HFFc6 (cell line): ENCODE results near the gene GNA15. TPM values are rescaled to one million over a fixed set of nuclear protein-coding genes. Genes with fewer than 3 reads are reported as not detected.

Experiments used
- DNase-seq: peaks from one replicate; pipeline ENCODE4 v3.0.0-alpha.2; 2018
- H3K27ac Mint-ChIP-seq: 2 replicates; pipeline ENCODE4 v1.8.0; 2020; ENCODE audit warnings: mild to moderate bottlenecking, mixed read lengths
- H3K27me3 Mint-ChIP-seq: 2 replicates; pipeline ENCODE4 v1.8.0; 2021; ENCODE audit warnings: mild to moderate bottlenecking, moderate library complexity, mixed read lengths; ENCODE audit not compliant: insufficient read depth
- H3K36me3 Mint-ChIP-seq: 2 replicates; pipeline ENCODE4 v1.8.0; 2021; ENCODE audit warnings: low read depth, mixed read lengths
- H3K4me1 Mint-ChIP-seq: 2 replicates; pipeline ENCODE4 v1.8.0; 2020; ENCODE audit warnings: low read depth, mixed read lengths
- H3K4me3 Mint-ChIP-seq: 2 replicates; pipeline ENCODE4 v1.8.0; 2020; ENCODE audit warnings: mild to moderate bottlenecking, moderate library complexity, mixed read lengths
- H3K9me3 Mint-ChIP-seq: 2 replicates; pipeline ENCODE4 v1.8.0; 2020; ENCODE audit warnings: mild to moderate bottlenecking, mixed read lengths
- CTCF ChIP-seq: fragments of 200-600 bp; sonication (generic); IDR thresholded peaks from 2 replicates; pipeline ENCODE4 v1.5.0; 2021; ENCODE audit warnings: antibody characterized with exemption, mild to moderate bottlenecking
- total RNA-seq, 6 experiments: library from RNA; stranded (reverse); fragmentation: NEBNext Ultra II Directional; extraction: Animal tissue kit (Norgen Biotek cat#: 25700); gene quantifications; 2 replicates in 1 of 6; 3 replicates in 5 of 6; pipeline ENCODE4 v1.2.3, GENCODE V29; 2021

GNA15 gene
- total RNA-seq, 6 experiments from 2014 or later = not detected

GRCh38 chr19:3207461-3208242 lies 71.8 kb downstream of the GNA15 start:
- Mint-ChIP-seq H3K27ac (no peak overlapping the region), H3K4me1 (no peaks in the 10 kb centered on the region), H3K9me3 (no peaks in the 10 kb centered on the region), H3K4me3 (no peak overlapping the region), H3K36me3 (no peaks in the 10 kb centered on the region), H3K27me3 (peaks cover 4% of the 10 kb centered on the region)
- no peak for TF ChIP-seq CTCF
- DNase-seq = no peak

- no peaks in the 10 kb centered on the region for H3K9me3 Mint-ChIP-seq
- no peaks in the 10 kb centered on the region for H3K4me1 Mint-ChIP-seq
These were observed 72.7 kb downstream of the GNA15 start for GRCh38 chr19:3208317-3209207.

GRCh38 chr19:3210347-3211017 lies 74.6 kb downstream of the GNA15 start:
- peak; percentile 17 for DNase-seq
- H3K4me3 Mint-ChIP-seq = no peak overlapping the region
- peaks cover 5% of the 10 kb centered on the region for H3K27me3 Mint-ChIP-seq
- no peaks in the 10 kb centered on the region for H3K9me3 Mint-ChIP-seq
- no peaks in the 10 kb centered on the region for H3K4me1 Mint-ChIP-seq
- TF ChIP-seq CTCF = peak; percentile 72
- no peaks in the 10 kb centered on the region for H3K36me3 Mint-ChIP-seq
- no peak overlapping the region for H3K27ac Mint-ChIP-seq

More at GRCh38 chr19:3208317-3209207, 72.7 kb downstream of the GNA15 start:
- Mint-ChIP-seq H3K36me3 (no peaks in the 10 kb centered on the region), H3K4me3 (no peak overlapping the region), H3K27ac (no peak overlapping the region), H3K27me3 (peaks cover 6% of the 10 kb centered on the region)
- no peak for DNase-seq
- TF ChIP-seq CTCF = no peak

- Mint-ChIP-seq H3K4me3 (no peak overlapping the region), H3K27me3 (peaks cover 4% of the 10 kb centered on the region), H3K36me3 (no peaks in the 10 kb centered on the region), H3K9me3 (no peaks in the 10 kb centered on the region), H3K27ac (no peak overlapping the region), H3K4me1 (no peaks in the 10 kb centered on the region)
- no peak for TF ChIP-seq CTCF
- DNase-seq = no peak
These were observed 75.4 kb downstream of the GNA15 start for GRCh38 chr19:3211191-3211590.

- 0 out of 2 replicates have a peak, but pooled peaks cover 5% of the 10 kb centered on the region for H3K36me3 Mint-ChIP-seq
- TF ChIP-seq CTCF = no peak
- H3K27me3 Mint-ChIP-seq = peaks cover 4% of the 10 kb centered on the region
- no peaks in the 10 kb centered on the region for H3K4me1 Mint-ChIP-seq
- H3K4me3 Mint-ChIP-seq = no peak overlapping the region
- H3K9me3 Mint-ChIP-seq = no peaks in the 10 kb centered on the region
- H3K27ac Mint-ChIP-seq = no peak overlapping the region
- no peak for DNase-seq
These were observed 77.3 kb downstream of the GNA15 start for GRCh38 chr19:3213159-3213558.
